GM21529 (cell line): ENCODE results near the gene PHACTR3.
"Not testable (repeated sequence)": the region's sequence is repeated elsewhere in the genome, so short reads cannot be mapped to it uniquely, and the experiment has no call there.

Experiments used
- ATAC-seq: cut with Tn5 transposase; IDR thresholded peaks from one replicate; pipeline ENCODE4 v1.9.1; 2021; ENCODE audit not compliant: unreplicated experiment

Gene PHACTR3

DNA sequence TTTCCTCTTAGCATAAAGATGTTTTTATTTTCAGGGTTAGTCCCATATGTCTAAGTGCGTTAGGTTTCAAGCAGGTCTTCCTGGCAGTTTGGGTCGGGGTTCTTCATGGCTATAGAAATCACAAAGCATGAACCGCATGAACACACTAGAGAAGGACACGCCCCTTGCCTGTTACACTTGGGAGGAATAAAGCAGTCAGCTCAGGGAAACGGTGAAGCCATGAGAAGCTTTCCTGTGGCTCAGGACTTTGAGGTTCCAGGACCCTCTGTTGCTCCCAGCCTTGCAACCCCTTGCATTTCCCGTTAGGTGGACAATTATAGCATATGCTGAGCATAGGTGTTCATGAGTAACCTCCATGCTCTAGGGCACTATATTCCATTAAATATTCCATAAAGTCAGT, 232.4 kb downstream of the PHACTR3 start:
- no peak for ATAC-seq

GRCh38 chr20:59837623-59838394, 233.5 kb downstream of the PHACTR3 start:
- ATAC-seq, result peak; percentile 89

- ATAC-seq, result no peak
Observed at GRCh38 chr20:59839400-59839799, 235.1 kb downstream of the PHACTR3 start.

GRCh38 chr20:59845472-59845871, 241.1 kb downstream of the PHACTR3 start:
- no peak for ATAC-seq

- ATAC-seq, result no peak
Observed at GRCh38 chr20:59848182-59848581, 243.8 kb downstream of the PHACTR3 start.

DNA sequence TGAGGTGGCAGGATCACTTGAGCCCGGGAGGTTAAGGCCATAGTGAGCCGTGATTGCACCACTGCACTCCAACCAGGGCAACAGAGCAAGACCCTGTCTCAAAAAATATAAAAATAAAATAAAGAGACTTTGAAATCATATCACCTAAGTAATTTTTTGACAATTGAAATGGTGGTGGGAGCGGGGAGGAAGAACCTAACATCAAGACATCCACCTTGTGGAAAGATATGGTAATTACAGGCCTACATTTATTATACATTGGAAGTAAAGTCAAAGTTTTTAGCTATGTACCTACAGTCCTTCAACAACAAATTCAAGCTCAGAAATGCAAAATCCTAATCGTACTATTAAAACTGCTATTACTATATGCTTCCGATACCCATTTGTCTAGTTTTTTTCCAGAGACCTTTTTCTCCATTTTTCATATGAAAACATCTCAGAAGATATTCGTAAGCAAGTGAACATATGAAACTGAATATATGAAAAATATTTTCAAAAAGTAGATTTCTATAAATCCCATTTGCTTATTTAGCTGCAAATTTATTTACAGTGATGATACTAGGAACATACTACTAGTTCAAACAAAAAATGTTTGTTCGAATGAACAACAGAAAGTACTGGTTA, 245.8 kb downstream of the PHACTR3 start:
- ATAC-seq, result no peak

- not testable (repeated sequence) for ATAC-seq
Observed at GRCh38 chr20:59856526-59856925, 252.2 kb downstream of the PHACTR3 start.

DNA sequence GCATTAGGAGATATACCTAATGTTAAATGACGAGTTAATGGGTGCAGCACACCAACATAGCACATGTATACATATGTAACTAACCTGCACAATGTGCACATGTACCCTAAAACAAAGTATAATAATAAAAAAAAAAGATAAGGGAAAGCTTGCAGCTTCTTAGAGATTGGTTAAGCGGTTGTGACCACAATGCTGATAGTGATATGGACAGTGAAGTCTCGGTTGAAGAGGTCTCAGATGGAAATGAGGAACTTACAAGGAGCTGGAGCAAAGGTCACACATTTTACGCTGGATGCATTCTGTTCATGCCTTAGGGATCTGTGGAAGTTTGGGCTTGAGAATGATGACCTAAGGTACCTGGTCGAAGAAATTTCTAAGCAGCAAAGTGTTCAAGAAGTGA, 252.6 kb downstream of the PHACTR3 start:
- ATAC-seq, result not testable (repeated sequence)

DNA sequence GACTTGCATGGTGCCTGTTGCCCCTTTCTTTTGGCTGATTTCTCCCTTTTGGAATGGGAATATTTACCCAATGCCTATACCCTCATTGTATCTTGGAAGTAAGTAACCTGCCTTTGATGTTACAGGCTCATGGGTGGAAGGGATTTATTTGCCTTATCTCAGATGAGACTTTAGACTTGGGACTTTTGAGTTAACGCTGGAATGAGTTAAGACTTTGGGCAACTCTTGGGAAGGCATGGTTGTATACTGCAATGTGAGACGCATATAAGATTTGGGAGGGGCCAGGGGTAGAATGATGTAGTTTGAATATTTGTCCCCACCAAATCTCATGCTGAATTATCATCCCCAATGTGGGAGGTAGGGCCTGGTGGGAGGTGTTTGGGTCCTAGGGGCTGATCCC, 253.6 kb downstream of the PHACTR3 start:
- ATAC-seq, result no peak

- no peak for ATAC-seq
Observed at GRCh38 chr20:59858425-59858824, 254.1 kb downstream of the PHACTR3 start.

- no peak for ATAC-seq
Observed at GRCh38 chr20:59861401-59861800, 257.1 kb downstream of the PHACTR3 start.

DNA sequence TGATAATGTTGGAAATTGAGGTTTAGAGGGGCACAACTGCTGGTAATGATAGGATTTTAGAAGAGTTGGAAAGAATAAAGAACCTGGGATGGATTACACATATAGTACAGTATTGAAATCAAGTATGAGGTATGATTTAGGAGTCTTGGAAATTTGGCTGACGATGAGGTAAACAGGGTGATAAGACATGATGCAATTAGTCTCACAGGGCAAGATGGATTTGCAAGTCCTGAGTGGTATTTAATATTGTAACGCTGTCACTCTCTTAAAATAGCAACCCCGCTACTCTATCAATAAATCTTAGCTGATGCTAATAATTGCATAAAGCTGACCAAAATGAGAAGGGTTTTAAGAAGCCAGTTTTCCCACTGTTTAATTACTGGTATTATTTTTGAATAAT, 258.7 kb downstream of the PHACTR3 start:
- no peak for ATAC-seq

DNA sequence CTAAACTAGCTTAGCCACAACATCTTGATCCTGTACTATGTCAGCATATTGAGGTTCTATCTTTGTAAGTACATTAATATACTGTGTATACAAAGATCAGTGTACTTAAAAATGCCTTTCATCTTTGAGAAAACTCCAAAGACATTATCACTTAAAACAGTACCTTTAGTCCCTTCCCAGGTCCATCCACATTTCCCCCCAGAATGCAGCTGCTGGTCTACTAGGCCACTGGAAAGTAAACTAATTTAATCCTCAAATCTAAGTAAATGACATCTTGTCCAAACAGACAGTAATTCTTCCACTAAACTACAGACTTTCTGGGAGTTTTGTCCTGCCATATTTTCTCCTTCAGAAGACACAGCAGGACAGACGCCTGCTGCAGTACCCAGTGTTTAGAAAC, 260.4 kb downstream of the PHACTR3 start:
- ATAC-seq, result no peak

DNA sequence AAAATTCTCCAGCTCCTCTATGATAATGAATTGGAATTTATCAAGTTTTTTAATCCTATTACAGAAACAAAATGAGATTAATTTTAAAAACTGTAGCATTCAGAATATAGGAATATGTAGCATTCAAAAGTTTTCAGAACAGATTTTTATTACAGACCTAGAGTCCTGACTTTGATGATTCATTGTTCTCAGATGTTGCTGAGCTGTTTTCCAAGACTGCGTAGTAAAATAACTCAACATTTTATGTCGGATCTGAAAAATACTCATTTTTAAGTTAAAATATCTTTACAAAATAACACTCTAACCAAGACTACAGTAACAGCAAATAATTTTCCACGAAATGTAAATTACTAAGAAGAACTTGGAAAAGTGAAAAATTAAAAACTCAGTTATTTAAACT, 262.0 kb downstream of the PHACTR3 start:
- ATAC-seq, result no peak

DNA sequence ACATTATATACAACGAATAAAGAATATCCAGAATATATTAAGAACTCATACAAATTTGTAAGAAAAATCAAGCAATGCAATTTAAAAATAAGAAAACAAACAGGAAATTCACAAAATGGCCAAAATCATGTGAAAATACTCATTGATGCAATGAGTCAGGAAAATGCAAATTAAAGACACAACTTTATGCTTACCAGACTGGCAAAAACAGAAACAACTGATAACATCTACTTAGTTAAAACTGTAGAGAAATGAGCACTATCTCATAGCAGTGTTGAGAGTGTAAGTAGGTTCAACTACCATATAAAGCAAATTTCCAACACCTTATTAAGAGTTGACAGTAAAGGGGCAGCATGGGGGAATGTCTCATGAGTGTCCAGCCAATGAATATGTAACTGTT, 266.8 kb downstream of the PHACTR3 start:
- no peak for ATAC-seq

DNA sequence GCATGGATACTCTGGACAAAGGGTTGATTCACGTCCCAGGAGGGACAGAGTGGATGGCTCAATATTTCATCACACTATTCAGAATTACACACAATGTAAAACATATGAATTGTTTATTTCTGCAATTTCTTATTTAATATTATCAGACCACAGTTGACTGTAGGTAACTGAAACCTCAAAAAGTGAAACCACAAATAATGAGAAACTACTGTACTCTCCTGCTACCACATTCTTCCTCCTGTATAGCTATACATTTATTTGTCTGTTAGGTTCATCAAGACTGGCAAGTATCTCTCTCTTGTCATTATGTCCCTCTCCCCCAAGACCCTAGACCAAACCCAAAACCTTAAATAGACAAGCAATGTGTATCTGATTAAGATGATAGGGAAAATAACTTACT, 269.1 kb downstream of the PHACTR3 start:
- ATAC-seq, result no peak

GRCh38 chr20:59880198-59880597, 275.9 kb downstream of the PHACTR3 start:
- ATAC-seq, result no peak

- no peak for ATAC-seq
Observed at GRCh38 chr20:59884494-59884893, 280.2 kb downstream of the PHACTR3 start.

DNA sequence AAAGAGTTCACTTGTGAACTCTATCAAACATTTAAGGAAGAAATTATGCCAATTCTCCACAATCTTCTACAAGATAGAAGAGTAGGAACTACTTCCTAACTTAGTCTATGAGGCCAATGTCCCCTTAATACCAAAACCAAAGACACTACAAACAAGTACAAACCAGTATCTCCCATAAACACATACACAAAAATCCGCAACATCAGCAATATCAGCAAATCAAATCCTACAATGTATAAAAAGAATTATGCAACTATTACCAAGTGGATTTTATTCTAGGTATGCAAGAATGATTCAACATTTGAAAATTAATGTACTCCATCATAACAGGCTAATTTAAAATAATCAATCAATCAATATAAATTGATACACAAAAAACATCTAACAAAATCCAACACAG, 283.7 kb downstream of the PHACTR3 start:
- no peak for ATAC-seq

GRCh38 chr20:59890035-59890434, 285.7 kb downstream of the PHACTR3 start:
- ATAC-seq, result not testable (repeated sequence)

DNA sequence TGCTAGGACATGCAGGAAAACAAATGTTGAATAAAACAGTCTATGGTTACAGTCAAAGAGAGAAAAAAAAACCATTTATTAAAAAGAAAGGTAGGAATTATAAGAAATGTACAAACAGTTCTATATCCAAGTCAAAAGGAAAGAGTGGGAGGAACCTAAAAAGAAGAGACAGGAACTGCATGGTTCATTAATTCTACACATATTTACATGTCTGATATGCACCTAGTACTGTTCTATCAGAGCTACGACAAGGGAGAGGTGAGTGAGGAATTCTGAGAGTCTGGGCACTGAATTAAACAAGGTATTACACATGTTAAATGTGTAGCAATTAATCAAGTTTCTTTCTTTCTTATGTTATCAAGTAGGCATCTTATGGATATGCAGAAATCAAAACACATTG, 287.2 kb downstream of the PHACTR3 start:
- no peak for ATAC-seq

DNA sequence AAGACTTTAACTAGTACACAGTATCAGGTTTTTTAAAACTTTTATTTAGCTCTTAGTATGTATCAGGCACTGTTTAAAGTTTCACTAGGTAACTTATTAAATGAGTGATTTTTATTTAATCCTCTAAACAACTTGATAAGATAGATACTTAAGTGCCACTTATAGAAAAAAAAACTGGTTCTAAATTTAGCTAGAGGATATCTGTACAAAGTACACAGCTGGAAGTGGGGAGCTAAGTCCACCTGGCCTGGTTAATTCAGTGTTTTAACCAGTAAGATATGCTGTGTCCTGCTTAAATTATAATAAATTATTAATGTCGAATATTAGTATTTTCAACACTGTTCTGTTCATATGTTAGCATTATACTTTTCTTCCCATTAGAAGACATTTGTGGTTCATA, 291.6 kb downstream of the PHACTR3 start:
- ATAC-seq, result no peak
